ENCODE data around the gene IPCEF1.
"Not testable (repeated sequence)": the region's sequence is repeated elsewhere in the genome, so short reads cannot be mapped to it uniquely, and the experiment has no call there.

Gene IPCEF1

GRCh38 chr6:154306696-154307095 lies 49.9 kb downstream of the IPCEF1 start:
- H3K27me3 ChIP-seq (ENCODE audit: low read depth, low read length) = no peaks in the 10 kb centered on the region
- no peak overlapping the region for H3K27ac ChIP-seq (ENCODE audit: low read length)
- no peaks in the 10 kb centered on the region for H3K9me3 ChIP-seq (ENCODE audit: control insufficient read depth in 1 of 2, low read length in 2 of 2)
- no peaks in the 10 kb centered on the region for H3K36me3 ChIP-seq (ENCODE audit: control insufficient read depth in 1 of 2, insufficient read depth in 2 of 2, low read length in 2 of 2)
- H3K4me1 ChIP-seq (ENCODE audit: control insufficient read depth in 1 of 2, insufficient read depth in 2 of 2, low read length in 2 of 2) = no peaks in the 10 kb centered on the region
- no peak overlapping the region for H3K4me3 ChIP-seq (ENCODE audit: low read depth in 1 of 2, low read length in 2 of 2)

GRCh38 chr6:154304191-154304590 lies 52.4 kb downstream of the IPCEF1 start:
- Histone ChIP-seq H3K4me3 (ENCODE audit: low read depth in 1 of 2, low read length in 2 of 2) (no peak overlapping the region), H3K27me3 (ENCODE audit: low read depth, low read length) (no peaks in the 10 kb centered on the region), H3K4me1 (ENCODE audit: control insufficient read depth in 1 of 2, insufficient read depth in 2 of 2, low read length in 2 of 2) (no peaks in the 10 kb centered on the region), H3K36me3 (ENCODE audit: control insufficient read depth in 1 of 2, insufficient read depth in 2 of 2, low read length in 2 of 2) (no peaks in the 10 kb centered on the region), H3K9me3 (ENCODE audit: control insufficient read depth in 1 of 2, low read length in 2 of 2) (no peaks in the 10 kb centered on the region), H3K27ac (ENCODE audit: low read length) (no peak overlapping the region)

- not testable (repeated sequence) for H3K36me3 ChIP-seq (ENCODE audit: control insufficient read depth in 1 of 2, insufficient read depth in 2 of 2, low read length in 2 of 2); H3K9me3 ChIP-seq (ENCODE audit: control insufficient read depth in 1 of 2, low read length in 2 of 2); H3K27ac ChIP-seq (ENCODE audit: low read length); H3K27me3 ChIP-seq (ENCODE audit: low read depth, low read length); H3K4me3 ChIP-seq (ENCODE audit: low read depth in 1 of 2, low read length in 2 of 2); H3K4me1 ChIP-seq (ENCODE audit: control insufficient read depth in 1 of 2, insufficient read depth in 2 of 2, low read length in 2 of 2)
Observed at GRCh38 chr6:154303642-154304041, 53.0 kb downstream of the IPCEF1 start.

GRCh38 chr6:154301839-154302752 lies 54.5 kb downstream of the IPCEF1 start:
- peaks cover 3 to 4% of the 10 kb centered on the region in 2 donors for H3K4me1 ChIP-seq (ENCODE audit: control insufficient read depth in 1 of 2, insufficient read depth in 2 of 2, low read length in 2 of 2)
- no peaks in the 10 kb centered on the region for H3K36me3 ChIP-seq (ENCODE audit: control insufficient read depth in 1 of 2, insufficient read depth in 2 of 2, low read length in 2 of 2)
- no peak overlapping the region for H3K27ac ChIP-seq (ENCODE audit: low read length)
- H3K4me3 ChIP-seq (ENCODE audit: low read depth in 1 of 2, low read length in 2 of 2) = no peak overlapping the region
- no peaks in the 10 kb centered on the region for H3K9me3 ChIP-seq (ENCODE audit: control insufficient read depth in 1 of 2, low read length in 2 of 2)
- no peaks in the 10 kb centered on the region for H3K27me3 ChIP-seq (ENCODE audit: low read depth, low read length)

GRCh38 chr6:154301086-154301625 lies 55.4 kb downstream of the IPCEF1 start:
- Histone ChIP-seq H3K27ac (ENCODE audit: low read length) (no peak overlapping the region), H3K4me1 (ENCODE audit: control insufficient read depth in 1 of 2, insufficient read depth in 2 of 2, low read length in 2 of 2) (peaks cover 3 to 4% of the 10 kb centered on the region in 2 donors), H3K4me3 (ENCODE audit: low read depth in 1 of 2, low read length in 2 of 2) (no peak overlapping the region), H3K36me3 (ENCODE audit: control insufficient read depth in 1 of 2, insufficient read depth in 2 of 2, low read length in 2 of 2) (no peaks in the 10 kb centered on the region), H3K27me3 (ENCODE audit: low read depth, low read length) (no peaks in the 10 kb centered on the region), H3K9me3 (ENCODE audit: control insufficient read depth in 1 of 2, low read length in 2 of 2) (no peaks in the 10 kb centered on the region)

GRCh38 chr6:154298297-154298696 lies 58.3 kb downstream of the IPCEF1 start:
- Histone ChIP-seq H3K9me3 (ENCODE audit: control insufficient read depth in 1 of 2, low read length in 2 of 2) (no peaks in the 10 kb centered on the region), H3K27ac (ENCODE audit: low read length) (no peak overlapping the region)

GRCh38 chr6:154297721-154298120 lies 58.9 kb downstream of the IPCEF1 start:
- H3K4me3 ChIP-seq (ENCODE audit: low read depth in 1 of 2, low read length in 2 of 2) = no peak overlapping the region
- H3K27me3 ChIP-seq (ENCODE audit: low read depth, low read length) = no peaks in the 10 kb centered on the region
- H3K9me3 ChIP-seq (ENCODE audit: control insufficient read depth in 1 of 2, low read length in 2 of 2) = no peaks in the 10 kb centered on the region
- no peak overlapping the region for H3K27ac ChIP-seq (ENCODE audit: low read length)
- H3K36me3 ChIP-seq (ENCODE audit: control insufficient read depth in 1 of 2, insufficient read depth in 2 of 2, low read length in 2 of 2) = no peaks in the 10 kb centered on the region
- peaks cover 3 to 4% of the 10 kb centered on the region in 2 donors for H3K4me1 ChIP-seq (ENCODE audit: control insufficient read depth in 1 of 2, insufficient read depth in 2 of 2, low read length in 2 of 2)

More at GRCh38 chr6:154298297-154298696, 58.3 kb downstream of the IPCEF1 start:
- peaks cover 3 to 4% of the 10 kb centered on the region in 2 donors for H3K4me1 ChIP-seq (ENCODE audit: control insufficient read depth in 1 of 2, insufficient read depth in 2 of 2, low read length in 2 of 2)
- no peaks in the 10 kb centered on the region for H3K27me3 ChIP-seq (ENCODE audit: low read depth, low read length)
- H3K4me3 ChIP-seq (ENCODE audit: low read depth in 1 of 2, low read length in 2 of 2) = no peak overlapping the region
- no peaks in the 10 kb centered on the region for H3K36me3 ChIP-seq (ENCODE audit: control insufficient read depth in 1 of 2, insufficient read depth in 2 of 2, low read length in 2 of 2)

DNA sequence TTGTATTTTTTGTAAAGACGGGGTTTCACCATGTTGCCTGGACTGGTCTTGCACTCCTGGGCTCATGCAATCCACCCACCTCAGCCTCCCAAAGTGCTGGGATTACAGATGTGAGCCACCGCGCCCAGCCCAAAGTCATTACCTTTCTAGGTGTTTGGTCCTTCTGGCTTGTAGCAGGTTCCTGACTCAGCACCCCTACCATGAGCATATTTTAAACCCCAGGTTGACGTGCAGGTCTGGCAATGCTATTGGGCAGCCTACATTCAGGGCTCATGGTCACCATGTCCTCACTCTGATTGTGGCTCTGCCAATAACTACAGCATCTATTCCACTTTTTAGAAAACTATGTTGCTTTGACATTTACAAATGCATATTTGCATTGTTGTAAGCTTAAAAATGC lies 59.4 kb downstream of the IPCEF1 start:
- no peak overlapping the region for H3K27ac ChIP-seq (ENCODE audit: low read length)
- no peaks in the 10 kb centered on the region for H3K27me3 ChIP-seq (ENCODE audit: low read depth, low read length)
- H3K9me3 ChIP-seq (ENCODE audit: control insufficient read depth in 1 of 2, low read length in 2 of 2) = no peaks in the 10 kb centered on the region
- H3K4me1 ChIP-seq (ENCODE audit: control insufficient read depth in 1 of 2, insufficient read depth in 2 of 2, low read length in 2 of 2) = peaks cover 3 to 4% of the 10 kb centered on the region in 2 donors
- no peaks in the 10 kb centered on the region for H3K36me3 ChIP-seq (ENCODE audit: control insufficient read depth in 1 of 2, insufficient read depth in 2 of 2, low read length in 2 of 2)
- H3K4me3 ChIP-seq (ENCODE audit: low read depth in 1 of 2, low read length in 2 of 2) = no peak overlapping the region

DNA sequence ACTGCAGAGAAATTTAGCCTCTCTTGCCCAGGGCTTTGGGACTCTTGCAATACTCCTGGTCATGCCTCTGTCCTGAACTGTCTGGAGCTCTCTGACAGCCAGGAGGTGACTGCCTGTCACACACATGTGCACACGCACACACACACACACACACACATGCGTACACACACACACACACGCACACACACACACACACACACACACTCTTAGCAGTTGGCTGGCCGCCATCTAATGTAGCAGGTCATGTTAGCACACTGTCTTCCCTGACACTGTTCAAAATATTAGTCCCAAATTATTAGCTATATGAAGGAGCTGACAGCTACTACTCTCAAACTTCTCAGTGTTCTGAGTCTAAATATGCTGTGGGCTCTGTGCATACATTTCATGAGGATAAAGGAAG lies 60.9 kb downstream of the IPCEF1 start:
- Histone ChIP-seq H3K9me3 (ENCODE audit: control insufficient read depth in 1 of 2, low read length in 2 of 2) (no peaks in the 10 kb centered on the region), H3K4me3 (ENCODE audit: low read depth in 1 of 2, low read length in 2 of 2) (no peak overlapping the region), H3K4me1 (ENCODE audit: control insufficient read depth in 1 of 2, insufficient read depth in 2 of 2, low read length in 2 of 2) (peaks cover 3 to 4% of the 10 kb centered on the region in 2 donors), H3K27ac (ENCODE audit: low read length) (no peak overlapping the region), H3K36me3 (ENCODE audit: control insufficient read depth in 1 of 2, insufficient read depth in 2 of 2, low read length in 2 of 2) (no peaks in the 10 kb centered on the region), H3K27me3 (ENCODE audit: low read depth, low read length) (no peaks in the 10 kb centered on the region)

- Histone ChIP-seq H3K27me3 (ENCODE audit: low read depth, low read length) (no peaks in the 10 kb centered on the region), H3K4me1 (ENCODE audit: control insufficient read depth in 1 of 2, insufficient read depth in 2 of 2, low read length in 2 of 2) (peaks cover 2 to 3% of the 10 kb centered on the region in 2 donors), H3K36me3 (ENCODE audit: control insufficient read depth in 1 of 2, insufficient read depth in 2 of 2, low read length in 2 of 2) (no peaks in the 10 kb centered on the region), H3K9me3 (ENCODE audit: control insufficient read depth in 1 of 2, low read length in 2 of 2) (peaks cover 0 to 5% of the 10 kb centered on the region in 2 donors), H3K4me3 (ENCODE audit: low read depth in 1 of 2, low read length in 2 of 2) (no peak overlapping the region), H3K27ac (ENCODE audit: low read length) (no peak overlapping the region)
Observed at GRCh38 chr6:154292855-154293519, 63.6 kb downstream of the IPCEF1 start.

GRCh38 chr6:154292066-154292465 lies 64.5 kb downstream of the IPCEF1 start:
- no peaks in the 10 kb centered on the region for H3K4me1 ChIP-seq (ENCODE audit: control insufficient read depth in 1 of 2, insufficient read depth in 2 of 2, low read length in 2 of 2)
- no peak overlapping the region for H3K27ac ChIP-seq (ENCODE audit: low read length)
- peaks cover 0 to 5% of the 10 kb centered on the region in 2 donors for H3K9me3 ChIP-seq (ENCODE audit: control insufficient read depth in 1 of 2, low read length in 2 of 2)
- no peak overlapping the region for H3K4me3 ChIP-seq (ENCODE audit: low read depth in 1 of 2, low read length in 2 of 2)
- H3K27me3 ChIP-seq (ENCODE audit: low read depth, low read length) = no peaks in the 10 kb centered on the region
- no peaks in the 10 kb centered on the region for H3K36me3 ChIP-seq (ENCODE audit: control insufficient read depth in 1 of 2, insufficient read depth in 2 of 2, low read length in 2 of 2)

Data from muscle layer of duodenum (tissue), 2 donors.